H1 (cell line): ENCODE measurements around the gene DICER1. TPM values are rescaled to one million over a fixed set of nuclear protein-coding genes. Genes with fewer than 3 reads are reported as not detected.

Experiments used
- CTCF ChIA-PET: fragments of 300-600 bp; sonication (Branson Sonifier 250); formaldehyde crosslinking; loops from one replicate; lab custom pipeline; 2021; ENCODE audit not compliant: partially characterized antibody; lab: Charles Lee
- POLR2A ChIA-PET: fragments of 300-600 bp; sonication (Branson Sonifier 250); formaldehyde crosslinking; loops from one replicate; lab custom pipeline; 2021; ENCODE audit warnings: inconsistent platforms; ENCODE audit not compliant: partially characterized antibody; lab: Charles Lee
- DNase-seq, 2 experiments: peaks; one replicate each; pipeline versions ENCODE4 v3.0.0 to v3.0.0-alpha.2; 2010 to 2022; ENCODE audit warnings: low spot score in 2 of 2, low read depth in 1 of 2, mixed read lengths in 1 of 2
- FAIRE-seq: peaks from 2 replicates; lab custom pipeline; 2011; peaks lifted over from hg19 to GRCh38; lab: Jason Lieb, UNC
- H2AFZ ChIP-seq: 2 replicates; pipeline ENCODE4 v1.8.1; 2012; ENCODE audit warnings: low read length, inconsistent platforms
- H2AK5ac ChIP-seq: 2 replicates; pipeline ENCODE4 v1.6.1; 2013; ENCODE audit warnings: low read depth, low read length
- H2BK120ac ChIP-seq: replicated peaks from 2 replicates; pipeline ENCODE3; 2013; ENCODE audit warnings: low read depth, low read length, inconsistent platforms
- H2BK12ac ChIP-seq: 2 replicates; pipeline ENCODE4 v1.6.1; 2013; ENCODE audit warnings: low read depth, low read length
- H2BK15ac ChIP-seq: 2 replicates; pipeline ENCODE4 v1.6.1; 2013; ENCODE audit warnings: low read length
- H2BK20ac ChIP-seq: 2 replicates; pipeline ENCODE4 v1.6.1; 2013; ENCODE audit warnings: low read length
- H2BK5ac ChIP-seq: 2 replicates; pipeline ENCODE4 v1.6.1; 2013; ENCODE audit warnings: low read depth, low read length
- H3K14ac ChIP-seq: 2 replicates; pipeline ENCODE4 v1.6.1; 2013; ENCODE audit warnings: inconsistent platforms; ENCODE audit not compliant: insufficient read length
- H3K18ac ChIP-seq: 2 replicates; pipeline ENCODE4 v1.6.1; 2013; ENCODE audit warnings: low read length; ENCODE audit errors: extremely low read depth
- H3K23ac ChIP-seq: 2 replicates; pipeline ENCODE4 v1.6.1; 2013; ENCODE audit warnings: inconsistent platforms; ENCODE audit not compliant: insufficient read length
- H3K23me2 ChIP-seq: 2 replicates; pipeline ENCODE4 v1.6.1; 2013; ENCODE audit warnings: low read depth, low read length
- H3K27ac ChIP-seq: 2 replicates; pipeline ENCODE4 v1.6.1; 2011; ENCODE audit warnings: low read depth, low read length, inconsistent platforms
- H3K27me3 ChIP-seq, 4 experiments: replicated peaks in 1 of 4; 1 replicate in 1 of 4; 2 replicates in 3 of 4; pipeline versions ENCODE4 v1.6.1 to v1.8.1; 2011 to 2013; ENCODE audit warnings: low read length in 3 of 4, mild to moderate bottlenecking in 3 of 4, inconsistent platforms in 2 of 4, mixed read lengths in 2 of 4, moderate library complexity in 1 of 4; ENCODE audit not compliant: control insufficient read depth in 3 of 4, insufficient read depth in 3 of 4; ENCODE audit errors: extremely low read depth in 1 of 4
- H3K36me3 ChIP-seq, 4 experiments: 2 replicates each; pipeline versions ENCODE4 v1.6.1 to v1.8.1; 2011 to 2013; ENCODE audit warnings: mild to moderate bottlenecking in 4 of 4, low read length in 3 of 4, moderate library complexity in 2 of 4, control low read depth in 1 of 4, inconsistent platforms in 1 of 4; ENCODE audit not compliant: insufficient read depth in 4 of 4, control insufficient read depth in 2 of 4
- H3K4ac ChIP-seq: replicated peaks from 2 replicates; pipeline ENCODE3; 2013; ENCODE audit warnings: low read length, low read depth, mixed read lengths, inconsistent platforms; ENCODE audit not compliant: insufficient read length
- H3K4me1 ChIP-seq, 4 experiments: replicated peaks in 1 of 4; 1 replicate in 1 of 4; 2 replicates in 3 of 4; pipeline versions ENCODE4 v1.6.1 to v1.8.1; 2011 to 2013; ENCODE audit warnings: low read length in 3 of 4, inconsistent platforms in 2 of 4, mixed read lengths in 1 of 4; ENCODE audit not compliant: insufficient read depth in 4 of 4, control insufficient read depth in 3 of 4
- H3K4me2 ChIP-seq, 2 experiments: 2 replicates each; pipeline versions ENCODE4 v1.6.1 to v1.8.1; 2011 to 2013; ENCODE audit warnings: low read depth in 2 of 2, low read length in 2 of 2, control low read depth in 1 of 2, inconsistent platforms in 1 of 2, mild to moderate bottlenecking in 1 of 2; ENCODE audit not compliant: insufficient read depth in 1 of 2
- H3K4me3 ChIP-seq, 4 experiments: fragments of 200-600, 300-600 bp in 1 of 4; sonication (generic), shearing (Covaris generic), sonication (Bioruptor Twin) in 1 of 4; 2 replicates each; pipeline versions ENCODE4 v1.5.1 to v1.8.1; 2011 to 2016; ENCODE audit warnings: low read length in 4 of 4, low read depth in 3 of 4, control low read depth in 2 of 4, inconsistent platforms in 2 of 4, mild to moderate bottlenecking in 2 of 4, mixed read lengths in 1 of 4, moderate library complexity in 1 of 4; ENCODE audit not compliant: insufficient read depth in 2 of 4; ENCODE audit errors: extremely low read depth in 1 of 4
- H3K56ac ChIP-seq: replicated peaks from 2 replicates; pipeline ENCODE3; 2013; ENCODE audit warnings: low read depth, mild to moderate bottlenecking, mixed read lengths, low read length, inconsistent platforms; ENCODE audit not compliant: insufficient read length
- H3K79me1 ChIP-seq: 2 replicates; pipeline ENCODE4 v1.6.1; 2013; ENCODE audit warnings: low read depth, low read length, control low read depth
- H3K79me2 ChIP-seq, 2 experiments: 2 replicates each; pipeline versions ENCODE4 v1.6.1 to v1.8.1; 2012 to 2013; ENCODE audit warnings: low read length in 2 of 2, mild to moderate bottlenecking in 2 of 2, inconsistent platforms in 1 of 2; ENCODE audit not compliant: insufficient read depth in 2 of 2, control insufficient read depth in 1 of 2
- H3K9ac ChIP-seq, 4 experiments: replicated peaks in 1 of 4; 1 replicate in 1 of 4; 2 replicates in 3 of 4; pipeline versions ENCODE4 v1.6.1 to v1.8.1; 2011 to 2013; ENCODE audit warnings: low read depth in 3 of 4, low read length in 3 of 4, control low read depth in 2 of 4, mild to moderate bottlenecking in 2 of 4, moderate library complexity in 2 of 4, inconsistent platforms in 1 of 4; ENCODE audit errors: extremely low read depth in 1 of 4
- H3K9me3 ChIP-seq, 2 experiments: 2 replicates each; pipeline versions ENCODE4 v1.6.1 to v1.8.1; 2012 to 2013; ENCODE audit warnings: mild to moderate bottlenecking in 2 of 2, moderate library complexity in 2 of 2, control low read depth in 1 of 2, inconsistent platforms in 1 of 2, low read depth in 1 of 2, low read length in 1 of 2, mixed read lengths in 1 of 2; ENCODE audit not compliant: insufficient read depth in 2 of 2
- H4K20me1 ChIP-seq, 2 experiments: replicated peaks in 1 of 2; 2 replicates each; pipeline versions ENCODE3 to v1.8.1; 2011 to 2013; ENCODE audit warnings: inconsistent platforms in 2 of 2, low read length in 2 of 2, mild to moderate bottlenecking in 1 of 2; ENCODE audit not compliant: insufficient read depth in 2 of 2, control insufficient read depth in 1 of 2
- H4K5ac ChIP-seq: 2 replicates; pipeline ENCODE4 v1.6.1; 2013; ENCODE audit warnings: low read length, low read depth, mixed read lengths, inconsistent platforms; ENCODE audit not compliant: insufficient read length
- H4K8ac ChIP-seq: 2 replicates; pipeline ENCODE4 v1.8.0; 2013; ENCODE audit warnings: mild to moderate bottlenecking, moderate library complexity, low read length, inconsistent platforms; ENCODE audit not compliant: insufficient read depth; ENCODE audit errors: extremely low read depth
- H4K91ac ChIP-seq: replicated peaks from 2 replicates; pipeline ENCODE3; 2013; ENCODE audit warnings: low read length, mixed read lengths, inconsistent platforms; ENCODE audit not compliant: insufficient read length
- CEBPB ChIP-seq: IDR thresholded peaks from 2 replicates; pipeline ENCODE4 v1.6.1; 2012; ENCODE audit warnings: low read depth, low read length
- GTF2F1 ChIP-seq: IDR thresholded peaks from 2 replicates; pipeline ENCODE4 v1.6.1; 2012; ENCODE audit warnings: low read depth, low read length, improper control_type of control experiment, borderline replicate concordance
- NRF1 ChIP-seq: IDR thresholded peaks from 2 replicates; pipeline ENCODE4 v1.6.1; 2011; ENCODE audit warnings: mild to moderate bottlenecking, low read depth, low read length, improper control_type of control experiment
- SAP30 ChIP-seq: fragments of 300-600 bp; sonication (generic); IDR thresholded peaks from 2 replicates; pipeline ENCODE4 v1.7.1; 2012; ENCODE audit warnings: low read length, moderate library complexity, mild to moderate bottlenecking, inconsistent platforms; ENCODE audit not compliant: insufficient read depth, insufficient replicate concordance
- WGBS, 2 experiments: shearing (Covaris generic) in 1 of 2; methylation state at CpG; one replicate each; pipeline versions ENCODE4 v1.1.6 to v1.1.7; 2013 to 2015; ENCODE audit warnings: low lambda C conversion rate in 2 of 2, mixed read lengths in 2 of 2, inconsistent platforms in 1 of 2, low coverage in 1 of 2, missing lambda C conversion rate in 1 of 2; ENCODE audit not compliant: insufficient replicate concordance in 2 of 2, insufficient coverage in 1 of 2, insufficient read length in 1 of 2; ENCODE audit errors: extremely low coverage in 1 of 2, missing lambda C conversion rate in 1 of 2; 5-methylcytosine and 5-hydroxymethylcytosine counted together
- polyA plus RNA-seq, 7 experiments: library from polyadenylated mRNA; depleted of rRNA in 3 of 7; stranded (reverse) in 5 of 7; unstranded in 2 of 7; fragments of >200 nt in 5 of 7; fragments of 200-250 nt in 2 of 7; gene quantifications; 1 replicate in 5 of 7; 2 replicates in 1 of 7; 4 replicates in 1 of 7; pipeline versions ENCODE4 v1.2.1 to v1.2.3, GENCODE V29; 2011 to 2013; ENCODE audit warnings: missing spikeins in 2 of 7, mixed read lengths in 2 of 7
- total RNA-seq: library from RNA; stranded (reverse); fragmentation: NEBNext Ultra II Directional; extraction: Animal tissue kit (Norgen Biotek cat#: 25700); gene quantifications from 2 replicates; pipeline ENCODE4 v1.2.1, GENCODE V29; 2021

Gene DICER1
- total and polyA plus RNA-seq, 2 of the 8 experiments (the other 6 are each of a cell fraction or from before 2014, with no cell fraction given) = 11.9 to 61.8 TPM

DNA sequence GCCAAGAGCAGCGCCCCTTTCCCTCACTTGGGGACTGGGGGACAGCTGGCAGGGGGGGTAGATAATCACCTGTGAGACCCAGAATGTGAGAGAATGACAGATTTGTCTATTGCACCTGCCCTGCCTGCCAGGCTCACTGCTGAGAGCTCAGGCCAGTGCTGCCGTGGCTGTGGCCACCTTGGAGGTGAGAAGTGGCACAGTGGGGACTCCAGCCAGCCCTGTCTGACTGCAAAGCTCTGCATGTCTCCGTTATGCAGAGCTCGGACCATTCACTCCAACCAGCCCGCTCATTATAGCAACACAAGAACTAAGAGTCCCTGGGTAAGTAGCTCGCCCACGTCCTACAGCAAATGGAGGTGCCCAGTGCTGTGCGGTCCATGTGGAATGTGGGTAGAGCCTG lies 88.8 kb downstream of the DICER1 start:
- H3K79me2 ChIP-seq = no peaks in the 10 kb centered on the region
- no peak overlapping the region for H4K5ac ChIP-seq
- no peak overlapping the region for H4K8ac ChIP-seq
- H3K9me3 ChIP-seq = no peaks in the 10 kb centered on the region
- TF ChIP-seq SAP30 (no peak), GTF2F1 (no peak), NRF1 (no peak), CEBPB (no peak)
- H3K9ac ChIP-seq = no peak overlapping the region
- H3K4me1 ChIP-seq = no peaks in the 10 kb centered on the region
- H3K56ac ChIP-seq = no peak overlapping the region
- peaks cover 8% of the 10 kb centered on the region; the same call in 1 of the 2 replicates for H3K23me2 ChIP-seq
- ChIA-PET POLR2A (interaction anchor here (1.1 kb wide), 1 partner anchor 13 kb away, joined by 3 read pairs; no protein-coding TSS in a partner anchor), CTCF (interaction anchor here (0.8 to 1.4 kb wide), 4 partner anchors 12 to 415 kb away, joined by 3 read pairs; no protein-coding TSS in a partner anchor)
- H2BK12ac ChIP-seq = no peak overlapping the region
- H3K36me3 ChIP-seq = no peaks in the 10 kb centered on the region
- no peaks in the 10 kb centered on the region for H3K27me3 ChIP-seq
- H2BK15ac ChIP-seq = no peak overlapping the region
- no peak overlapping the region for H4K91ac ChIP-seq
- H2AFZ ChIP-seq = no peak overlapping the region
- H3K27ac ChIP-seq = no peak overlapping the region
- no peak overlapping the region for H3K4me3 ChIP-seq
- 82% methylated on average over 8 of the region's 8 CpGs; no CpG with 5 or more reads in 1 of the 2 experiments for WGBS, 2 experiments
- no peak overlapping the region for H2BK120ac ChIP-seq
- no peak overlapping the region for H2BK5ac ChIP-seq
- peaks cover 0 to 7% of the 10 kb centered on the region in 2 experiments for H4K20me1 ChIP-seq
- H3K18ac ChIP-seq = no peak overlapping the region
- DNase-seq = no peak
- no peak overlapping the region for H3K4me2 ChIP-seq
- no peak overlapping the region for H2AK5ac ChIP-seq
- H3K4ac ChIP-seq = no peak overlapping the region
- no peaks in the 10 kb centered on the region for H3K79me1 ChIP-seq
- FAIRE-seq = no peak
- no peak overlapping the region for H3K23ac ChIP-seq
- no peak overlapping the region for H3K14ac ChIP-seq
- H2BK20ac ChIP-seq = no peak overlapping the region
